Measurements from ENCODE around the gene HOXA2. TPM values are rescaled to one million over a fixed set of nuclear protein-coding genes. Genes with fewer than 3 reads are reported as not detected.

The HOXA2 gene
- polyA plus RNA-seq, 1 donor (not counting 4 experiments of a cell fraction or from before 2014, with no cell fraction given), result 0.71 TPM

- DNase-seq (ENCODE audit: low read depth, low spot score), result peak; percentile 78
Measured at GRCh38 chr7:27095897-27096767, 6.4 kb downstream of the HOXA2 start, which contains the start of gene HOXA1. Gene HOXA1, minus strand, starts transcription at chr7:27096000. Its CDS starts 88 bp downstream, at chr7:27095912.

GRCh38 chr7:27095050-27095896 is 7.2 kb downstream of the HOXA2 start:
- Histone ChIP-seq H3K4me3 (ENCODE audit: control insufficient read depth in 2 of 3, extremely low read depth in 1 of 3, insufficient read depth in 2 of 3, low read depth in 1 of 3, low read length in 3 of 3) (peak overlapping the region; percentile 83 to 96 (median 89)), H3K79me2 (ENCODE audit: control insufficient read depth, insufficient read depth, low read length) (peaks cover 62% of the 10 kb centered on the region), H3K27ac (ENCODE audit: control insufficient read depth, insufficient read depth, low read length) (peak overlapping the region; percentile 65), H3K27me3 (ENCODE audit: control insufficient read depth, extremely low read depth, insufficient read depth, low read length) (no peaks in the 10 kb centered on the region), H4K20me1 (ENCODE audit: control insufficient read depth, extremely low read depth, insufficient read depth, low read length) (no peaks in the 10 kb centered on the region), H3K9ac (ENCODE audit: control insufficient read depth, extremely low read depth, insufficient read depth, low read length) (peak overlapping the region; percentile 97), H3K4me2 (ENCODE audit: control insufficient read depth, extremely low read depth, insufficient read depth, low read depth, low read length) (peak overlapping the region; percentile 82), H3K4me1 (ENCODE audit: control insufficient read depth, extremely low read depth, insufficient read depth, low read length) (peaks cover 20% of the 10 kb centered on the region), H3K36me3 (ENCODE audit: control insufficient read depth in 2 of 2, extremely low read depth in 1 of 2, insufficient read depth in 2 of 2, low read length in 2 of 2) (peaks cover 3 to 5% of the 10 kb centered on the region in 2 experiments), H2AFZ (ENCODE audit: control insufficient read depth, low read length) (peak overlapping the region; percentile 88), H3K9me1 (ENCODE audit: control insufficient read depth, extremely low read depth, insufficient read depth, low read length) (no peaks in the 10 kb centered on the region), H3K9me3 (ENCODE audit: control insufficient read depth, low read depth, low read length) (no peaks in the 10 kb centered on the region)
- no peak for TF ChIP-seq CTCF (optimal IDR thresholded peaks at IDR 0.05 in 1 of 3, IDR thresholded peaks at IDR 0.05 in 1 of 3, conservative IDR thresholded peaks at IDR 0.05 in 1 of 3; ENCODE audit: extremely low read depth in 1 of 3, insufficient read depth in 2 of 3, low read length in 3 of 3)
- TF ChIP-seq EZH2 (IDR thresholded peaks at IDR 0.05; ENCODE audit: low read length), result no peak
- DNase-seq (ENCODE audit: low read depth, low spot score) (no peak), FAIRE-seq (no peak)
- dilution Hi-C loops (cut with MboI; ENCODE audit: extremely low pct_ligation_motif_present, low sequenced_read_pairs), result loop anchor here (25.0 kb wide), 1 partner anchor 233 kb away; the partner anchor contains the start of gene SKAP2

More at GRCh38 chr7:27095897-27096767, 6.4 kb downstream of the HOXA2 start, which contains the start of gene HOXA1:
- H3K9me1 ChIP-seq (ENCODE audit: control insufficient read depth, extremely low read depth, insufficient read depth, low read length), result no peaks in the 10 kb centered on the region
- peak within 1 kb of the TSS; percentile 97 for H3K9ac ChIP-seq (ENCODE audit: control insufficient read depth, extremely low read depth, insufficient read depth, low read length)
- peak within 1 kb of the TSS; percentile 83 to 96 (median 89) for H3K4me3 ChIP-seq (ENCODE audit: control insufficient read depth in 2 of 3, extremely low read depth in 1 of 3, insufficient read depth in 2 of 3, low read depth in 1 of 3, low read length in 3 of 3)
- dilution Hi-C loops (cut with MboI; ENCODE audit: extremely low pct_ligation_motif_present, low sequenced_read_pairs), result loop anchor here (25.0 kb wide), 1 partner anchor 234 kb away; the partner anchor contains the start of gene SKAP2
- peak within 1 kb of the TSS; percentile 97 for H3K4me2 ChIP-seq (ENCODE audit: control insufficient read depth, extremely low read depth, insufficient read depth, low read depth, low read length)
- H3K27me3 ChIP-seq (ENCODE audit: control insufficient read depth, extremely low read depth, insufficient read depth, low read length), result no peaks in the 10 kb centered on the region
- H3K36me3 ChIP-seq (ENCODE audit: control insufficient read depth in 2 of 2, extremely low read depth in 1 of 2, insufficient read depth in 2 of 2, low read length in 2 of 2), result peaks cover 3 to 14% of the 10 kb centered on the region in 2 experiments
- H2AFZ ChIP-seq (ENCODE audit: control insufficient read depth, low read length), result peak within 1 kb of the TSS; percentile 88
- H3K27ac ChIP-seq (ENCODE audit: control insufficient read depth, insufficient read depth, low read length), result peak within 1 kb of the TSS; percentile 97
- H3K79me2 ChIP-seq (ENCODE audit: control insufficient read depth, insufficient read depth, low read length), result peaks cover 71% of the 10 kb centered on the region
- H4K20me1 ChIP-seq (ENCODE audit: control insufficient read depth, extremely low read depth, insufficient read depth, low read length), result no peaks in the 10 kb centered on the region
- peaks cover 29% of the 10 kb centered on the region for H3K4me1 ChIP-seq (ENCODE audit: control insufficient read depth, extremely low read depth, insufficient read depth, low read length)
- TF ChIP-seq CTCF (optimal IDR thresholded peaks at IDR 0.05 in 1 of 3, IDR thresholded peaks at IDR 0.05 in 1 of 3, conservative IDR thresholded peaks at IDR 0.05 in 1 of 3; ENCODE audit: extremely low read depth in 1 of 3, insufficient read depth in 2 of 3, low read length in 3 of 3) (peak in 1 of 3 experiments; percentile 46), EZH2 (IDR thresholded peaks at IDR 0.05; ENCODE audit: low read length) (no peak)
- no peak for FAIRE-seq
- no peaks in the 10 kb centered on the region for H3K9me3 ChIP-seq (ENCODE audit: control insufficient read depth, low read depth, low read length)

Data from keratinocyte (primary cell).